Keratinocyte (primary cell): ENCODE measurements around the gene TMEM97. TPM values are rescaled to one million over a fixed set of nuclear protein-coding genes. Genes with fewer than 3 reads are reported as not detected.

Source experiments
- DNase-seq: peaks from one replicate; pipeline ENCODE4 v3.0.0-alpha.2; 2011; ENCODE audit warnings: low read depth, missing footprints, low spot score
- FAIRE-seq: peaks from 2 replicates; lab custom pipeline; 2011; peaks lifted over from hg19 to GRCh38; lab: Jason Lieb, UNC
- H2AFZ ChIP-seq: 2 replicates; pipeline ENCODE4 v1.6.0; 2012; ENCODE audit warnings: low read length, control low read depth, inconsistent platforms; ENCODE audit not compliant: control insufficient read depth
- H3K27ac ChIP-seq: 2 replicates; pipeline ENCODE4 v1.5.1; 2011; ENCODE audit warnings: low read length; ENCODE audit not compliant: control insufficient read depth, insufficient read depth
- H3K27me3 ChIP-seq: 3 replicates; pipeline ENCODE4 v1.6.0; 2011; ENCODE audit warnings: low read length; ENCODE audit not compliant: control insufficient read depth, insufficient read depth; ENCODE audit errors: extremely low read depth
- H3K36me3 ChIP-seq, 2 experiments: 2 replicates in 1 of 2; 3 replicates in 1 of 2; pipeline ENCODE4 v1.5.1; 2011; ENCODE audit warnings: low read length in 2 of 2, mild to moderate bottlenecking in 1 of 2; ENCODE audit not compliant: control insufficient read depth in 2 of 2, insufficient read depth in 2 of 2; ENCODE audit errors: extremely low read depth in 1 of 2
- H3K4me1 ChIP-seq: 3 replicates; pipeline ENCODE4 v1.5.1; 2011; ENCODE audit warnings: low read length; ENCODE audit not compliant: control insufficient read depth, insufficient read depth; ENCODE audit errors: extremely low read depth
- H3K4me2 ChIP-seq: 3 replicates; pipeline ENCODE4 v1.6.0; 2011; ENCODE audit warnings: low read depth, low read length; ENCODE audit not compliant: control insufficient read depth, insufficient read depth; ENCODE audit errors: extremely low read depth
- H3K4me3 ChIP-seq, 3 experiments: fragments of 200-600 bp in 1 of 3; sonication (generic) in 1 of 3; 2 replicates in 2 of 3; 3 replicates in 1 of 3; pipeline ENCODE4 v1.5.1; 2011 to 2016; ENCODE audit warnings: low read length in 3 of 3, mild to moderate bottlenecking in 3 of 3, control low read depth in 2 of 3, inconsistent platforms in 1 of 3, low read depth in 1 of 3, mixed read lengths in 1 of 3, mixed run types in 1 of 3, moderate library complexity in 1 of 3; ENCODE audit not compliant: control insufficient read depth in 2 of 3, insufficient read depth in 2 of 3; ENCODE audit errors: extremely low read depth in 1 of 3
- H3K79me2 ChIP-seq: 2 replicates; pipeline ENCODE4 v1.6.0; 2012; ENCODE audit warnings: low read length; ENCODE audit not compliant: control insufficient read depth, insufficient read depth
- H3K9ac ChIP-seq: 3 replicates; pipeline ENCODE4 v1.6.0; 2011; ENCODE audit warnings: low read length; ENCODE audit not compliant: control insufficient read depth, insufficient read depth; ENCODE audit errors: extremely low read depth
- H3K9me1 ChIP-seq: 3 replicates; pipeline ENCODE4 v1.6.0; 2011; ENCODE audit warnings: low read length; ENCODE audit not compliant: control insufficient read depth, insufficient read depth; ENCODE audit errors: extremely low read depth
- H3K9me3 ChIP-seq: 2 replicates; pipeline ENCODE4 v1.5.1; 2012; ENCODE audit warnings: low read depth, low read length; ENCODE audit not compliant: control insufficient read depth
- H4K20me1 ChIP-seq: 3 replicates; pipeline ENCODE4 v1.6.0; 2011; ENCODE audit warnings: low read length; ENCODE audit not compliant: control insufficient read depth, insufficient read depth; ENCODE audit errors: extremely low read depth
- EZH2 ChIP-seq: IDR thresholded peaks from one replicate; pipeline ENCODE4 v1.6.1; 2012; ENCODE audit warnings: inconsistent platforms, mild to moderate bottlenecking, low read length, moderate library complexity
- dilution Hi-C: fragments of 300-500 bp; cut with MboI; formaldehyde crosslinking; loops from one replicate; pipeline ENCODE4 v1.7.0; 2020; ENCODE audit warnings: low sequenced_read_pairs; ENCODE audit not compliant: extremely low pct_ligation_motif_present
- polyA plus RNA-seq, 5 experiments: library from polyadenylated mRNA; depleted of rRNA in 3 of 5; stranded (reverse) in 3 of 5; stranded (forward) in 1 of 5; unstranded in 1 of 5; fragments of >200 nt; gene quantifications; 1 replicate in 1 of 5; 2 replicates in 3 of 5; 3 replicates in 1 of 5; pipeline versions ENCODE4 v1.2.1 to v1.2.3, GENCODE V29; 2011 to 2012; ENCODE audit warnings: missing spikeins in 2 of 5, low read depth in 1 of 5, low replicate concordance in 1 of 5
- TF ChIP-seq, protein P1 (sequence below), 3 experiments: IDR thresholded peaks in 1 of 3; conservative IDR thresholded peaks in 1 of 3; optimal IDR thresholded peaks in 1 of 3; 2 replicates in 2 of 3; 3 replicates in 1 of 3; pipeline versions ENCODE3 to v1.5.1; 2011; ENCODE audit warnings: low read length in 3 of 3, mild to moderate bottlenecking in 3 of 3, moderate library complexity in 2 of 3, control low read depth in 1 of 3, inconsistent platforms in 1 of 3; ENCODE audit not compliant: insufficient read depth in 2 of 3; ENCODE audit errors: extremely low read depth in 1 of 3

The TMEM97 gene
- polyA plus RNA-seq, 1 donor (not counting 4 experiments of a cell fraction or from before 2014, with no cell fraction given) = 29.9 TPM

DNA sequence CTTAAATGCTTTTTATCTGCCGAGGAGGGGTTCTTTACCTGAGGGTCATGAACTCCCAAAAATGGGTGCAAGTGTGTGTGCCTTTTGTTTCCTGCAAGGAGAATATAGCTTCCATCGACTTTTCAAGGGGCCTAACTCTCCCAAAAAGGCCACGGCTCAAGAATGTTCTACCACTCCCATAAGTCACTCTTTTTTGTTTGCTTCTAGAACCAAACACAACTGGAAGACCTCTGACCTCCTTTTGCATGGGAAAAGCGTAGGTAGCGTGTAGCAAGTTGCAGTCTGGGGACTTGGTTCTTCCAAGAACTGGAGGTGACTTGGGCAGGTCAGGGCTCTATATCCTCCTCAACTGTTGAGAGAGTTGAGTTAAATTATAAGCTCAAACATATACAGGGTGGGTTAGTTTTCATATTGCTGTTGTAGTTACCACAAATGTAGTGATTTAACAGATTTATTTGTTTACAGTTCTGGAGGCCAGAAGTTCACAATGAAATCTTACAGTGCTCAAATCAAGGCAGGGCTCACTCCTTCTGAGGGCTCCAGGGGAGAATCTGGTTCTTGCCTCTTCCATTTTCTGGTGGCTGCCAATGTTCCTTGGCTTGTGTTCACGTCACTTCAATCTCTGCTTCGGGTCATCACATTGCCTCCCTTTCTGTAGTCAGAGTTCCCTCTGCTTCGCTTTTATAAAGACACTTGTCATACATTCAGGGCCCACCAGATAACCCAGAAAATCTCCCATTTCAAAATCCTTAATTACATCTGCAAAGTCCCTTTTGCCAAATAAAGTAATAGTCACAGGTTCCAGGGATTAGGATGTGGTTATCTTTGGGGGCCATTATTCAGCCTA lies 1.4 kb downstream of the TMEM97 start:
- Histone ChIP-seq H3K4me3 (peak overlapping the region; percentile 61 to 95 (median 92)), H3K9me1 (no peaks in the 10 kb centered on the region), H2AFZ (no peak overlapping the region), H3K4me2 (peak overlapping the region; percentile 97), H3K4me1 (peaks cover 22% of the 10 kb centered on the region), H3K79me2 (peaks cover 46% of the 10 kb centered on the region), H3K9me3 (no peaks in the 10 kb centered on the region), H3K27me3 (no peaks in the 10 kb centered on the region), H3K36me3 (peaks cover 0 to 2% of the 10 kb centered on the region in 2 experiments), H4K20me1 (no peaks in the 10 kb centered on the region), H3K9ac (peak overlapping the region; percentile 82), H3K27ac (peak overlapping the region; percentile 68)
- DNase-seq = no peak
- dilution Hi-C loops = no loop called here
- TF ChIP-seq, protein P1, sequence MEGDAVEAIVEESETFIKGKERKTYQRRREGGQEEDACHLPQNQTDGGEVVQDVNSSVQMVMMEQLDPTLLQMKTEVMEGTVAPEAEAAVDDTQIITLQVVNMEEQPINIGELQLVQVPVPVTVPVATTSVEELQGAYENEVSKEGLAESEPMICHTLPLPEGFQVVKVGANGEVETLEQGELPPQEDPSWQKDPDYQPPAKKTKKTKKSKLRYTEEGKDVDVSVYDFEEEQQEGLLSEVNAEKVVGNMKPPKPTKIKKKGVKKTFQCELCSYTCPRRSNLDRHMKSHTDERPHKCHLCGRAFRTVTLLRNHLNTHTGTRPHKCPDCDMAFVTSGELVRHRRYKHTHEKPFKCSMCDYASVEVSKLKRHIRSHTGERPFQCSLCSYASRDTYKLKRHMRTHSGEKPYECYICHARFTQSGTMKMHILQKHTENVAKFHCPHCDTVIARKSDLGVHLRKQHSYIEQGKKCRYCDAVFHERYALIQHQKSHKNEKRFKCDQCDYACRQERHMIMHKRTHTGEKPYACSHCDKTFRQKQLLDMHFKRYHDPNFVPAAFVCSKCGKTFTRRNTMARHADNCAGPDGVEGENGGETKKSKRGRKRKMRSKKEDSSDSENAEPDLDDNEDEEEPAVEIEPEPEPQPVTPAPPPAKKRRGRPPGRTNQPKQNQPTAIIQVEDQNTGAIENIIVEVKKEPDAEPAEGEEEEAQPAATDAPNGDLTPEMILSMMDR (optimal IDR thresholded peaks at IDR 0.05 in 1 of 3, IDR thresholded peaks at IDR 0.05 in 1 of 3, conservative IDR thresholded peaks at IDR 0.05 in 1 of 3; ENCODE audit: extremely low read depth in 1 of 3, insufficient read depth in 2 of 3, low read length in 3 of 3) = no peak
- no peak for TF ChIP-seq EZH2
- no peak for FAIRE-seq

DNA sequence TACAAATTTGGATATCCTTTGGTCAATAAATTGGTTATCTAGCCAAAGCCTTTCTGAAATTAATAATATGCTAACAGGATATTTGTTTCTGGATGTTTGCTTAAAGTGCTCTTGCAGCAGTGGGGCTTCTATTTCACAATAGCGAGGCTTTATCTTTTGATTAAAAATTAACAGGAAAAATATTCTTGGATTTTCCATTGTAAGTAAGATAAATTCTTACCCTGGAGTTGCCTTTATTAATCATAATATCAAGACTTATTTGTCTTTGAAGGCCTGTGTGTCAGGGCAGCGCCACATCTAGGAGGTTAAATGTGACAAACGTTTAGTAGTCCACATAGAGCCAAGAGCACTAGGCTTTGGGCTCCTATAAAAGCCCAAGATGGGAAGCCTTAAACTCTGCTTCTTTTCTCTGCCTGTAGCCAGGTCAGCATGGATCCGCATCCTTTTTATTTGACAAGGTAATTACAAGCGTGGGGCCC lies 5.3 kb downstream of the TMEM97 start:
- Histone ChIP-seq H3K9me1 (peaks cover 2% of the 10 kb centered on the region), H3K4me1 (peaks cover 32% of the 10 kb centered on the region), H3K27me3 (no peaks in the 10 kb centered on the region), H3K9ac (no peak overlapping the region), H4K20me1 (no peaks in the 10 kb centered on the region), H3K27ac (no peak overlapping the region), H3K36me3 (peaks cover 5 to 14% of the 10 kb centered on the region in 2 experiments), H3K79me2 (peaks cover 44% of the 10 kb centered on the region), H3K4me2 (no peak overlapping the region), H3K9me3 (no peaks in the 10 kb centered on the region), H2AFZ (no peak overlapping the region), H3K4me3 (no peak overlapping the region)
- dilution Hi-C loops = no loop called here
- FAIRE-seq = no peak
- TF ChIP-seq, protein P1 (optimal IDR thresholded peaks at IDR 0.05 in 1 of 3, IDR thresholded peaks at IDR 0.05 in 1 of 3, conservative IDR thresholded peaks at IDR 0.05 in 1 of 3; ENCODE audit: extremely low read depth in 1 of 3, insufficient read depth in 2 of 3, low read length in 3 of 3) = no peak
- TF ChIP-seq EZH2 = no peak
- DNase-seq = no peak
